NCI-H2227 (cell line): ENCODE data around the gene NRF1.

Source experiments
- DNase-seq: peaks from one replicate; lab custom pipeline; 2025; ENCODE audit not compliant: unreplicated experiment; lab: John Stamatoyannopoulos, UW

The NRF1 gene

GRCh38 chr7:129768614-129769399 is 157.3 kb downstream of the NRF1 start:
- DNase-seq: no peak

- DNase-seq: no peak
These were observed 157.9 kb downstream of the NRF1 start for GRCh38 chr7:129769400-129769774.

- no peak for DNase-seq
These were observed 158.6 kb downstream of the NRF1 start for GRCh38 chr7:129769866-129770808.

- no peak for DNase-seq
These were observed 159.8 kb downstream of the NRF1 start for GRCh38 chr7:129771201-129771927.

GRCh38 chr7:129771928-129772479 is 160.5 kb downstream of the NRF1 start:
- no peak for DNase-seq

GRCh38 chr7:129772646-129773280 is 161.2 kb downstream of the NRF1 start:
- DNase-seq: no peak

- DNase-seq: no peak
These were observed 161.8 kb downstream of the NRF1 start for GRCh38 chr7:129773328-129773731.

GRCh38 chr7:129773871-129774270 is 162.4 kb downstream of the NRF1 start:
- DNase-seq: no peak

- no peak for DNase-seq
These were observed 162.8 kb downstream of the NRF1 start for GRCh38 chr7:129774359-129774758.

GRCh38 chr7:129774871-129775694 is 163.6 kb downstream of the NRF1 start:
- no peak for DNase-seq

GRCh38 chr7:129775695-129776361 is 164.3 kb downstream of the NRF1 start:
- DNase-seq: no peak

- DNase-seq: no peak
These were observed 164.8 kb downstream of the NRF1 start for GRCh38 chr7:129776362-129776722.

GRCh38 chr7:129777195-129777844 is 165.8 kb downstream of the NRF1 start:
- no peak for DNase-seq

- no peak for DNase-seq
These were observed 166.7 kb downstream of the NRF1 start for GRCh38 chr7:129777993-129778769.

- DNase-seq: peak; percentile 64
These were observed 167.5 kb downstream of the NRF1 start for GRCh38 chr7:129778770-129779601.

- DNase-seq: peak; percentile 75
These were observed 168.2 kb downstream of the NRF1 start for GRCh38 chr7:129779602-129780256.
